HG02571 (cell line): ENCODE measurements around the gene CNGA3.
"Not testable (repeated sequence)": the region's sequence is repeated elsewhere in the genome, so short reads cannot be mapped to it uniquely, and the experiment has no call there.

Source experiments
- ATAC-seq: cut with Tn5 transposase; IDR thresholded peaks from one replicate; pipeline ENCODE4 v1.9.1; 2021; ENCODE audit warnings: mild to moderate bottlenecking, moderate library complexity; ENCODE audit not compliant: unreplicated experiment

The CNGA3 gene

GRCh38 chr2:98346311-98347236, at the start of gene CNGA3:
TSS of gene CNGA3 (plus strand) at chr2:98346456. CDS start at chr2:98369976, 23,520 bp downstream.
- ATAC-seq: no peak

GRCh38 chr2:98297817-98298682, 48.2 kb upstream of the CNGA3 start:
- no peak for ATAC-seq

GRCh38 chr2:98298683-98299164, 47.5 kb upstream of the CNGA3 start:
- ATAC-seq: no peak

- ATAC-seq: no peak
Measured at GRCh38 chr2:98299211-98299905, 46.9 kb upstream of the CNGA3 start.

DNA sequence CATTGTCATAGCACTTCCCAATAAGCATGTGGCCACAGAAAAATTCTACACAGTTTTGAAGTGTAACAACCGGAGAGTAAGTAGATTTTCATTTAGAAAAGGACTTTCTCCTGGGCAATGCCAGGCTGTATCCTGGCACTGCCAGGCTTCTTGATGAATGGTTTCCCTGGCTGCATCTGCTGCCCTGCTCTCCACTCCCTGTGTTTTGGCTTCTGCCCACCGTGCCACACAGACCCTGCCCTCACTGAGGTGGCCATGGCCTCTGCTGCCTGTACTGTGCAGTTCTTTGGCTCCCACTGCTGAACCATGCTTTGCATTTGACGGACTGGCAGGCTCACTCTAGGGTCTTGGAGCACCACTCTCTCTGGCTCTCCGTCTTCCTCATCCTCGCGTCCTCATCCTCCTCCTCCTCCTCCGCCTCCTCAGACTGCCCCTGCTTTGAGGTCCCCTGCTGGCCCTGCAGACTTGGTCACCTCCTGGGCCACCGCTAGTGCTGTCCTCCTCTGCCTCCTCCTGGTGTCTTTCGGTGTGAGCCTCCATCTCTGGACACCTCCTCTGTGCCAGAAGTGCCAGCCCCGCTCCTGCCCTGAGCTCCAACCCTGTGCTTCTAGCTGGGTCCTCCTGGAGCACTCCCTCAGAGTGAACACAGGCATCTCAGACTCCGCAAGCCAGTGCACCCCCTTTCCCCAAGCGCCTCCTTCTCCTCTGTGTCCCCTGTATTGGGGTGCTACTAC, 45.9 kb upstream of the CNGA3 start:
- no peak for ATAC-seq

- no peak for ATAC-seq
Measured at GRCh38 chr2:98301469-98301868, 44.8 kb upstream of the CNGA3 start.

DNA sequence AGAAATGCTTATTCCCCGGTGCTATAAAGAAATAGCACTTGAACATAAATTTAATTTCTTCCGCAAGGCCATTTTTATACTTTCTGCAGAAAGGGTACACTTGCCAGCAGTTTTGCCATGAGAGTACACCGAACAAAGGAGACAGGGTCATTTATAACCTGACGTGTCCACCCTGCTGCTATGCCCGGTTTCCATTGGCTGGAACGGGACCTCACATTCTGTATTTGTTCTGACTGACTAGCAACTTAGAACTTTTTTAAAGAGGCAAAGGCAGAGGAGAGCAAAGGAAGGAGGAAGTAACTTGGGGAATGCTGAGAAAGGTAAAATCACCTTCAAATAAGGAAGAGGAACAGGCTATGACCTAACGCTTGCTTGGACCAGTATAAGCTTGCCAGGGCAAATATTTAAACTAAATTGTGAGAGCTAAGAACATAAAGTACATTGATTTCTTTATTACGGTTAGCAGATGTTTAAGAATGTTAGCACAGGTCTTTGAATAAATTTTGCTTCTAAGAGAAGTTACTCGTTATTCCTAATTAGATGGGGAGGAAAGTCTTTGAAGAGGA, 39.0 kb upstream of the CNGA3 start:
- not testable (repeated sequence) for ATAC-seq

DNA sequence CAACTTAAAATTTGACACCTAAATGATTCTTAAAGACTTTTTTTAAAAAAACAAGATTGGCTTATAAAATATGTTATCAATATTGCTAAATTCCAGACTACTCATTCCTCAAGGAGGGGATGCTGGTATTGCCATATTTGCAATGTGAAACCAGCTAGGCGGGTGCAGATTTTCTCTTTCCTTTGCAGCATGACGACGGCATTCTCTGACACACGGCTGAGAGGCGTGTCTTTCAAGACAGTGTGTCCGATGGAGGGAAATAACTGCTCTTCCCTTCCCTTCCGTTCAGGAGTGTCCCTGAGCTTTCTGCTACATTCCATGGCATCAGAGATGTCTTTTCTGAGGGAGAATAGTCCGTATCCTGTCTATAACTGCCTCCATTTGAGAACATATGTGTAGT, 38.2 kb upstream of the CNGA3 start:
- no peak for ATAC-seq

DNA sequence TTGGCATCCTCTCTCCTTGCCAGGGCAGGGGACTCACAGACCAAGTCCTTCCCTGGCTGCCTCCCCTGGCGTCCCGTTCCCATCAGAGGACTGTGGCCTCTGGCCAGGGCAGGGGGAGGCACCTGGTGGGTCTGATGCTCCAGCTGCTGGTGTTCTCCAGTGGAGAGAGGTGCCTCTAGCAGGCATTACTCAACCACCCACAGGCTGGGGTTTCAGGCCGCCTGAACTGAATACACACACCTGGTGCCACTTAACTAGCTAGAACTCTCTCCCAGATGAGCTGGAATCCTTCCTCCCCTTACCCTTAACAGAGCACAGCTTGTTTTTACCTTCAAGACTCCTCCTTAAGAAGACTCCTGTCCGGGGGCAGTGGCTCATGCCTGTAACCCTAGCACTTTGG, 37.7 kb upstream of the CNGA3 start:
- ATAC-seq: no peak

GRCh38 chr2:98309580-98309979, 36.7 kb upstream of the CNGA3 start:
- no peak for ATAC-seq

GRCh38 chr2:98310010-98310409, 36.2 kb upstream of the CNGA3 start:
- ATAC-seq: no peak

- ATAC-seq: no peak
Measured at GRCh38 chr2:98311090-98311489, 35.2 kb upstream of the CNGA3 start.

GRCh38 chr2:98311771-98312545, 34.3 kb upstream of the CNGA3 start:
- no peak for ATAC-seq

DNA sequence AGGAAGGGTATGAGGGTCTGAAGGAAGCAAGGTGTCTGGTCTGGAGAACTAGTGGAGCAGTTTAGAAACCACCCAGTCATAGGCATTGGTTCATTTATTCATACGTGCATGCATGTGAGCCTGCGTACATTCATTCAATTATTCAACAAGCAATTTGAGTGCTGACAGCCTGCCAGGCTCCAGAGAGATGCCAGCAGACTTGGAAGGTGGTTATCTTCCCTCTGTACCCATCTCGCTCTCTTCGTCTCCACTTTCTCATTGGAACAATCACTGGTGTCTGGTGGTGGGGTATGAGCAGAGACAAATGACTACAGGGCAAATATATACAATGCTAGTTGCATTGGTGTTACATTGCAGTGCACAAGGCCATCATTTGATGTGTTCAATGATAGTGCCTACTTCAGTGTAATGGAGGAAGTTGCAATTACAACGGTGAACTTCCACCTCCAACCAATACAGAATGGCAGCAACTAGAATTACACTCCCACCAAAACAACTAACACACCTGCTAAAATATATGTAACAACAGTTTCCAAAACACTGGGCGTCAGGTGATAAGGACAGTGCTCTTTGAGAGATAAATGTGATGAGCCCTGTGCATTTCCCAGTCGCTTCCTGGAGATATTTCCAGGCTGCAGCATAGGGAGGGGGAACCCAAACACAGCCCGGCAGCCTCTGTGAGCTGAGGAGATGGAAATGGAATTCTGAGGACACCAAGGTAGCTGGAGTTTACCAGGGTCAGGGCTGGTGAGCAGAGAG, 32.6 kb upstream of the CNGA3 start:
- ATAC-seq: no peak

- no peak for ATAC-seq
Measured at GRCh38 chr2:98314251-98314650, 32.0 kb upstream of the CNGA3 start.

- ATAC-seq: no peak
Measured at GRCh38 chr2:98315957-98316356, 30.3 kb upstream of the CNGA3 start.

DNA sequence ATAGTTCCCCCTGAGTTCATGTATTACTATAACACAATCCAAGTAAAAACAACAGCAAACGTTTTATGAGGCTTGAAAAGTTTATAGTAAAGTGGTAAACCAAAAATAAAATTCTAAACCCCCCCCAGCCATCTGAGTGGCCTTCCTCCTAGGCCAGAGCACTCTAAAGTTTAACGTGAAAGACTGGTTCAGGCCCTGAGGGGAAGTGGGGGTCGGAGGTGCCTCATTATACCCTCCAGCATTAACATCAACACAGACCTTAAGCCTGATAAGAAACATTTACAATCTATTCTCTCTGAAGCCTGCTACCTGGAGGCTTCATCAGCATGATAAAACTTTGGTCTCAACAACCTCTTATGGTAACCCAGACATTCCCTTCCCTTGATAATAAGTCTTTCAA, 29.0 kb upstream of the CNGA3 start:
- ATAC-seq: no peak

DNA sequence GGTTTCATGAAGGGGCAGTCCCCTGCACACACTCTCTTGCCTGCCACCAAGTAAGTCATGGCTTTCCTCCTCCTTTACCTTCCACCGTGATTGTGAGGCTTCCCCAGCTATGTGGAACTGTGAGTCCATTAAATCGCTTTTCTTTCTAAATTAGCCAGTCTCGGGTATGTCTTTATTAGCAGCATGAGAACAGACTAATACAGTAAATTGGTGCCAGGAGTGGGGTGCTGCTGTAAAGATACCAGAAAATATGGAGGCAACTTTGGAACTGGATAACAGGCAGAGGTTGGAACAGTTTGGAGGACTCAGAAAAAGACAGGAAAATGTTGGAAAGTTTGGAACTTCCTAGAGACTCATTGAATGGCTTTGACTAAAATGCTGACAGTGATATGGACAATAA, 26.1 kb upstream of the CNGA3 start:
- ATAC-seq: not testable (repeated sequence)

- no peak for ATAC-seq
Measured at GRCh38 chr2:98324181-98324580, 22.1 kb upstream of the CNGA3 start.
